Measurements from ENCODE around the gene CRYBG3. TPM values are rescaled to one million over a fixed set of nuclear protein-coding genes. Genes with fewer than 3 reads are reported as not detected.

The CRYBG3 gene
- total RNA-seq, 4 donors from 2014 or later, result 17.4 to 41.5 (median 38.1) TPM

DNA sequence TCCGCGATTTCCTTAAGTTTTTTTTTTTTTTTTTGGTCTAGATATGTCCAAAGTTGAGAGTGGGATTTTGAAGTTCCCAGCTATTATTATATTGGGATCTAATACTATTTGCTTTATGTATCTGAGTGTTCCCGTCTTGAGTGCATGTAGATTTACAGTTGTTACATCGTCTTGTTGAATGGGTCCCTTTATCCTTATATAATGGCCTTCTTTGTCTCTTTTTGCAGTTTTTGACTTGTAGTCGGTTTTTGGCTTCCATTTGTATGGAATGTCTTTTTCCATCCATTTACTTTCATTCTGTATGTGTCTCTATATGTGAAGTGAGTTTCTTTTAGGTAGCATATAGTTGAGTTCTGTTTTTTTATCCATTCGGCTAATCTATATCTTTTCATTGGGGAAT is 35.6 kb downstream of the CRYBG3 start:
- TF ChIP-seq POLR2A (IDR thresholded peaks at IDR 0.05), result no peak
- TF ChIP-seq, protein P1, sequence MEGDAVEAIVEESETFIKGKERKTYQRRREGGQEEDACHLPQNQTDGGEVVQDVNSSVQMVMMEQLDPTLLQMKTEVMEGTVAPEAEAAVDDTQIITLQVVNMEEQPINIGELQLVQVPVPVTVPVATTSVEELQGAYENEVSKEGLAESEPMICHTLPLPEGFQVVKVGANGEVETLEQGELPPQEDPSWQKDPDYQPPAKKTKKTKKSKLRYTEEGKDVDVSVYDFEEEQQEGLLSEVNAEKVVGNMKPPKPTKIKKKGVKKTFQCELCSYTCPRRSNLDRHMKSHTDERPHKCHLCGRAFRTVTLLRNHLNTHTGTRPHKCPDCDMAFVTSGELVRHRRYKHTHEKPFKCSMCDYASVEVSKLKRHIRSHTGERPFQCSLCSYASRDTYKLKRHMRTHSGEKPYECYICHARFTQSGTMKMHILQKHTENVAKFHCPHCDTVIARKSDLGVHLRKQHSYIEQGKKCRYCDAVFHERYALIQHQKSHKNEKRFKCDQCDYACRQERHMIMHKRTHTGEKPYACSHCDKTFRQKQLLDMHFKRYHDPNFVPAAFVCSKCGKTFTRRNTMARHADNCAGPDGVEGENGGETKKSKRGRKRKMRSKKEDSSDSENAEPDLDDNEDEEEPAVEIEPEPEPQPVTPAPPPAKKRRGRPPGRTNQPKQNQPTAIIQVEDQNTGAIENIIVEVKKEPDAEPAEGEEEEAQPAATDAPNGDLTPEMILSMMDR (IDR thresholded peaks at IDR 0.05), result no peak
- Histone ChIP-seq H3K36me3 (no peaks in the 10 kb centered on the region), H3K4me1 (no peaks in the 10 kb centered on the region), H3K4me3 (no peak overlapping the region), H3K9me3 (peaks cover 0 to 3% of the 10 kb centered on the region in 2 donors), H3K27me3 (no peaks in the 10 kb centered on the region), H3K27ac (no peak overlapping the region)
- intact Hi-C loops (cut with DNase I; ENCODE audit: low total_unique reads), result no loop called here
- no peak for DNase-seq

DNA sequence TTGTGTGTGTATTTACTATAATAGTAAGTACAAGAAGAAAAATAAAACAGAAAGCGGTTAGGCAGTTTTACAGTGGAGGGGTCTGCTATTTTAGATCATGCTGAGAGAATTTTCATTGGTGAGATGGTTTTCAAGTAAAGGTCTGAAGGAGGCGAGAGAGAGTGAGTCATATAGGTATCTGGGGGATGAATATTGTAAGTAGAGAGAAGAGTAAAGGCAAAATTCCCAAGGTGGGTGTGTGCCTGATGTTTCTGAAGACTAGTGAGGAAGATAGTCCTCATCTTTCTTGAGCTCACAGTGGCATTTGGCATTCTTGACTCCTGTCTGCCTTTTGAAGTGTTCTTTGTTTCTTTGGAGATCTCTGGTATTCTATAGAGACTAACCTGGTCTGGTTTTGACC is 38.6 kb downstream of the CRYBG3 start:
- Histone ChIP-seq H3K36me3 (no peaks in the 10 kb centered on the region), H3K4me3 (no peak overlapping the region), H3K9me3 (no peaks in the 10 kb centered on the region), H3K27me3 (no peaks in the 10 kb centered on the region), H3K4me1 (no peaks in the 10 kb centered on the region), H3K27ac (no peak overlapping the region)
- TF ChIP-seq POLR2A (IDR thresholded peaks at IDR 0.05), result no peak
- TF ChIP-seq, protein P1 (IDR thresholded peaks at IDR 0.05), result no peak
- intact Hi-C loops (cut with DNase I; ENCODE audit: low total_unique reads), result no loop called here
- DNase-seq, result no peak

DNA sequence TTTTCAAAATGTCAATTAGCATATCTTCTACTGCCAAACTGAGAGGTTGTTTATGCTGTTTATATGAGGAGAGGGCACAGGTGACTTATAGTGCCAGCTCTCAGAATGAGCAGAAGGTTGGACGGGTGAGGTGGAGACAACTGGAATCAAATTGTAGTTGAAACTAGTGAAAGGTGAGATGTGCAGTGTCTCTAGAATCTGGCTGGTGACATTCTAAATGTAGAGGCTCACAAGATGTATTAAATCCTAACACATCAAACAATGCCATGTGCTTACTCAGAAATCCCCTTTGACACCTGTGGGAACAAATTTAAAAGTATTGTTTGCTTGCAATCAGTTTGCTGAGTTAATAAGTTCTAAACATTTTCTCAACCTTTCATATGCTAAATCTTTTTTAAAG is 40.8 kb downstream of the CRYBG3 start:
- intact Hi-C loops (cut with DNase I; ENCODE audit: low total_unique reads), result no loop called here
- TF ChIP-seq, protein P1 (IDR thresholded peaks at IDR 0.05), result no peak
- no peak for TF ChIP-seq POLR2A (IDR thresholded peaks at IDR 0.05)
- no peaks in the 10 kb centered on the region for H3K4me1 ChIP-seq
- no peak overlapping the region for H3K27ac ChIP-seq
- no peak overlapping the region for H3K4me3 ChIP-seq
- no peaks in the 10 kb centered on the region for H3K27me3 ChIP-seq
- DNase-seq, result no peak
- H3K9me3 ChIP-seq, result no peaks in the 10 kb centered on the region
- H3K36me3 ChIP-seq, result no peaks in the 10 kb centered on the region

DNA sequence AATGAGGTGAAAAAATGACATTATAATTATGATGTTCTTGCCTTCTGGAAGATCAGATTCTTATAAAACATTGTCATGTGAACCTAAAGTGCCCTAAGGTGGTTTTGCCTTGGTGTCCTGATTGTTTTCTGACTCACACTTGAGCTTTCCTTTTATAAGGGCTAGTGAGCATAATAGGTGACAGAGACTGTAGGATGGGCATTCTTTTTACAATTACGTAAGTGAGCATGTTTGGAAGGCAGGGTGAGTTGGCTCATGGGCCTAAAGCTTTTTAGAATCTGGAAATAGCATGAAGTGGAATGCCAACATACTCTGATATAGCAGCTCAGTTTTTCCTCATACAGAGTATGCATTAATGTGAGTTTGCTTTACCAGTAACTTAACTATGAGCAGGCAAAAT is 41.2 kb downstream of the CRYBG3 start:
- intact Hi-C loops (cut with DNase I; ENCODE audit: low total_unique reads), result no loop called here
- Histone ChIP-seq H3K4me3 (no peak overlapping the region), H3K27ac (no peak overlapping the region), H3K9me3 (no peaks in the 10 kb centered on the region), H3K27me3 (no peaks in the 10 kb centered on the region), H3K36me3 (no peaks in the 10 kb centered on the region), H3K4me1 (no peaks in the 10 kb centered on the region)
- no peak for TF ChIP-seq POLR2A (IDR thresholded peaks at IDR 0.05)
- TF ChIP-seq, protein P1 (IDR thresholded peaks at IDR 0.05), result no peak
- no peak for DNase-seq

DNA sequence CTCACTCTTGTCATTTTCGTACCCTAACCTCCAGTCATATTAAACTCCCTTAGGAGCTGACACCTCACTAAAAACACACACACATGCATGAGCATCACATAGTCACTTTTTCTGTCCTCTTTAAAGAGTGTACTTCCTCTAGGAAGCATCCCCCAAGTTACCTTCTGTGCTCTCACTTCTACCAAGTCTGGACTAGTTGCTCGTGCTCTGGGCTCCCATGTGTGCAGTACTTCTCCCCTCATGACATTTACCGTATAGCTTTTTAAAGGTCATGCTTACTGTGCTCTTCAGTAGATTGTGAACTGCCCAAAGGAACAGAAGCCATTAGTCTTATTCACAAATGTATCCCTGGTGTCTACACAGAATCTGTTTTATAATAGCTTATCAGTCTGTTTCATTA is 42.0 kb downstream of the CRYBG3 start:
- TF ChIP-seq, protein P1 (IDR thresholded peaks at IDR 0.05), result no peak
- no peak for TF ChIP-seq POLR2A (IDR thresholded peaks at IDR 0.05)
- no peak for DNase-seq
- H3K27ac ChIP-seq, result no peak overlapping the region
- H3K27me3 ChIP-seq, result no peaks in the 10 kb centered on the region
- no peaks in the 10 kb centered on the region for H3K9me3 ChIP-seq
- H3K4me3 ChIP-seq, result no peak overlapping the region
- no peaks in the 10 kb centered on the region for H3K4me1 ChIP-seq
- intact Hi-C loops (cut with DNase I; ENCODE audit: low total_unique reads), result no loop called here
- H3K36me3 ChIP-seq, result no peaks in the 10 kb centered on the region
